PC-3 (cell line): ENCODE results near the gene PRR12.

Experiments
- EZH2 ChIP-seq: fragments of 300-600 bp; sonication (generic); IDR thresholded peaks from one replicate; pipeline ENCODE4 v1.6.1; 2017; ENCODE audit warnings: antibody characterized with exemption, mild to moderate bottlenecking, low read length; ENCODE audit not compliant: unreplicated experiment
- EZH2phosphoT487 ChIP-seq: fragments of 300-600 bp; sonication (generic); IDR thresholded peaks from 2 replicates; pipeline ENCODE4 v1.6.1; 2018; ENCODE audit warnings: mild to moderate bottlenecking, antibody characterized with exemption, low read length, borderline replicate concordance
- TF ChIP-seq, protein P1 (sequence below): fragments of 300-600 bp; sonication (generic); conservative IDR thresholded peaks from 2 replicates; pipeline ENCODE4 v1.5.1; 2017; ENCODE audit warnings: antibody characterized with exemption, low read depth, mild to moderate bottlenecking, low read length

DNA sequence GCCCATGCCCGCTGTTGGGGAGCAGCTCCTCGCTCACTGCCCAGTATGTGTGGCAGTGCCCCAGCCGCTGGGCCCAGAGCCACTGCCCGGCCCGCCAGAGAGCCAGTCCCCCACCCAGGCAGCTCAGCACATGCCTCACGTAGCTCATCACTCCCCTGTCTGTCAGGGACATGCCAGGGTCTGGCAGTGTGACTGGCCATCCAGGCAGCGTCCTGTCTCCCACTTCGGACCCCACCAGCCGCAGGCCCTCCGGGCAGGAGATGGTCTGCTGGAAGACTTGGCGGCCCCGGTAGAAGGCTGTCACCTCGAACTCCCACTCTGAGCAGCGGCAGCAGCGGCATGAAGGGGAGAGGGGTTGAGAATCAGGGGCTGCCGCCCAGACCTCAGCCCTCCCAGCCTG, 71.0 kb downstream of the PRR12 start:
- TF ChIP-seq, protein P1, sequence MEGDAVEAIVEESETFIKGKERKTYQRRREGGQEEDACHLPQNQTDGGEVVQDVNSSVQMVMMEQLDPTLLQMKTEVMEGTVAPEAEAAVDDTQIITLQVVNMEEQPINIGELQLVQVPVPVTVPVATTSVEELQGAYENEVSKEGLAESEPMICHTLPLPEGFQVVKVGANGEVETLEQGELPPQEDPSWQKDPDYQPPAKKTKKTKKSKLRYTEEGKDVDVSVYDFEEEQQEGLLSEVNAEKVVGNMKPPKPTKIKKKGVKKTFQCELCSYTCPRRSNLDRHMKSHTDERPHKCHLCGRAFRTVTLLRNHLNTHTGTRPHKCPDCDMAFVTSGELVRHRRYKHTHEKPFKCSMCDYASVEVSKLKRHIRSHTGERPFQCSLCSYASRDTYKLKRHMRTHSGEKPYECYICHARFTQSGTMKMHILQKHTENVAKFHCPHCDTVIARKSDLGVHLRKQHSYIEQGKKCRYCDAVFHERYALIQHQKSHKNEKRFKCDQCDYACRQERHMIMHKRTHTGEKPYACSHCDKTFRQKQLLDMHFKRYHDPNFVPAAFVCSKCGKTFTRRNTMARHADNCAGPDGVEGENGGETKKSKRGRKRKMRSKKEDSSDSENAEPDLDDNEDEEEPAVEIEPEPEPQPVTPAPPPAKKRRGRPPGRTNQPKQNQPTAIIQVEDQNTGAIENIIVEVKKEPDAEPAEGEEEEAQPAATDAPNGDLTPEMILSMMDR = no peak
- TF ChIP-seq EZH2 (no peak), EZH2phosphoT487 (no peak)
